Activated CD4-positive, alpha-beta T cell treated with anti-CD3 and anti-CD28 coated beads for 1 hour (primary cell): ENCODE measurements around the gene GCLC.
A peak's percentile ranks its signal among the peaks of the same experiment; 100 is the strongest.
"Not testable (repeated sequence)": the region's sequence is repeated elsewhere in the genome, so short reads cannot be mapped to it uniquely, and the experiment has no call there.

Source experiments
- DNase-seq: peaks from one replicate; pipeline ENCODE4 v3.0.0-alpha.2; 2020

The GCLC gene

GRCh38 chr6:53556986-53557715 lies 12.2 kb upstream of the GCLC start:
- no peak for DNase-seq

GRCh38 chr6:53553600-53553999 lies 8.7 kb upstream of the GCLC start:
- DNase-seq, result not testable (repeated sequence)

- not testable (repeated sequence) for DNase-seq
Measured at GRCh38 chr6:53551681-53552080, 6.8 kb upstream of the GCLC start.

GRCh38 chr6:53547811-53548496 lies 3.1 kb upstream of the GCLC start:
- DNase-seq, result peak; percentile 89

- no peak for DNase-seq
Measured at GRCh38 chr6:53547166-53547810, 2.4 kb upstream of the GCLC start.

- no peak for DNase-seq
Measured at GRCh38 chr6:53546281-53546680, 1.4 kb upstream of the GCLC start.

GRCh38 chr6:53544217-53544469 lies 758 bp downstream of the GCLC start:
- DNase-seq, result no peak

- DNase-seq, result no peak
Measured at GRCh38 chr6:53543359-53544216, 1.3 kb downstream of the GCLC start.

GRCh38 chr6:53541900-53542299 lies 3.0 kb downstream of the GCLC start:
- DNase-seq, result no peak

- no peak for DNase-seq
Measured at GRCh38 chr6:53540129-53540692, 4.7 kb downstream of the GCLC start.

- DNase-seq, result no peak
Measured at GRCh38 chr6:53539561-53539960, 5.3 kb downstream of the GCLC start.

- DNase-seq, result no peak
Measured at GRCh38 chr6:53536561-53536960, 8.3 kb downstream of the GCLC start.

- no peak for DNase-seq
Measured at GRCh38 chr6:53532942-53533341, 12.0 kb downstream of the GCLC start.

GRCh38 chr6:53532061-53532797 lies 12.7 kb downstream of the GCLC start:
- no peak for DNase-seq

- no peak for DNase-seq
Measured at GRCh38 chr6:53530780-53531386, 14.0 kb downstream of the GCLC start.

GRCh38 chr6:53530346-53530745 lies 14.6 kb downstream of the GCLC start:
- no peak for DNase-seq

GRCh38 chr6:53529324-53530036 lies 15.4 kb downstream of the GCLC start:
- DNase-seq, result no peak

GRCh38 chr6:53528107-53528506 lies 16.8 kb downstream of the GCLC start:
- DNase-seq, result no peak

GRCh38 chr6:53527249-53527765 lies 17.6 kb downstream of the GCLC start:
- no peak for DNase-seq

- DNase-seq, result no peak
Measured at GRCh38 chr6:53526000-53526399, 18.9 kb downstream of the GCLC start.

GRCh38 chr6:53524455-53524815 lies 20.5 kb downstream of the GCLC start:
- no peak for DNase-seq
